ENCODE results near the gene DUSP22.
"Not testable (repeated sequence)": the region's sequence is repeated elsewhere in the genome, so short reads cannot be mapped to it uniquely, and the experiment has no call there.

The DUSP22 gene, protein sequence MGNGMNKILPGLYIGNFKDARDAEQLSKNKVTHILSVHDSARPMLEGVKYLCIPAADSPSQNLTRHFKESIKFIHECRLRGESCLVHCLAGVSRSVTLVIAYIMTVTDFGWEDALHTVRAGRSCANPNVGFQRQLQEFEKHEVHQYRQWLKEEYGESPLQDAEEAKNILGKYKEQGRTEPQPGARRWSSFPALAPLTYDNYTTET

DNA sequence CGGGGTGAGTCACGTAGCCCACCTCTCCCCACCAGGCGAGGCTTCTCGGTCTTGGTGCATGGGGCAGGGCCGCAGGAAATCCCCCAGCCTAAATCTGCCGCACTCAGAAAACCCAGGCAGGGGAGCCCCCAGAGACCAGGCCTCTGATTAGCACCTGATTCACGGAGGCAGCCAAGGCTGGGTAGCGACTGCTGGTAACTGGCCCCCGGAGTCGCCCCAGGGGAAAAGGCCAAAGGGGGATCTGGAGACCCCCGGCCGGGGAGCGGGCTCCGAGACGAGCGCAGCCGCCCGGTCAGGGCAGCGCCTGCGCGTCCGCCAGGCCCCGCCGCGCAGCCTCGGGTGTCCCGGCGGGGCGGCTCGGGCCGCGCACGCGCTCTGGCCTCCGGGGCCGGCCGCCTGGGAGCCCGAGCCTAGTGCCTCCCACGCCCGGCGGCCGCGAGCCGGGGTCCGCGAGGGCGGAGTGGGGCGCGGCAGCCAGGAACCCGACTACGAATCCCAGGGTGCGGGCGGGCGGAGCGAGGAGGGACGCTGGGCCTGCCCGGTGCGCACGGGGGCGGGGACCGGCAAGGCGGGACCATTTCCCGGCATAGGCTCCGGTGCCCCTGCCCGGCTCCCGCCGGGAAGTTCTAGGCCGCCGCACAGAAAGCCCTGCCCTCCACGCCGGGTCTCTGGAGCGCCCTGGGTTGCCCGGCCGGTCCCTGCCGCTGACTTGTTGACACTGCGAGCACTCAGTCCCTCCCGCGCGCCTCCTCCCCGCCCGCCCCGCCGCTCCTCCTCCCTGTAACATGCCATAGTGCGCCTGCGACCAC lies at the start of gene DUSP22:
DUSP22 (plus strand) TSS at position 791 of the 809 bp plus-strand sequence. CDS start 53 bp downstream, outside the sequence.
- peak; percentile 57 to 58 for DNase-seq (ENCODE audit: low read depth in 2 of 2, low spot score in 1 of 2)

DNA sequence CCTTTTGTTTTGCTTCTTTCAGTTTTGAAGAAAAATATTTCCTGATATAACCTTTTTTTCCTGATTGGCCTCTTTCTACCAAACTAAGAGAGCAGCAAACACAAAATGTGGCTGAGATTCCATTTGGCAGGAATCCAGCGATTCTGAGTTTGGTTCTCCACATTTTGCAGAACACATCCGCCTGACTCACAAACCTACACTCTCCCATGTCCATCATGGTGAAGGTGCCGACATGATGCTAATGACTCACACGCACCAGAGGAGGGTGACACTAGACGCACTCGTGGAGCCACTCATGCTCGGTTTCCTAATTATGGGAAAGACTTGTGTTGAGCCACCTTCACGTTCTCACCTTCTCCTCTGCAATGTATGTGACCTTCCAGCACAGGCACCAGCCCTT lies 45.9 kb upstream of the DUSP22 start:
- DNase-seq (ENCODE audit: low read depth in 2 of 2, low spot score in 1 of 2) = no peak

DNA sequence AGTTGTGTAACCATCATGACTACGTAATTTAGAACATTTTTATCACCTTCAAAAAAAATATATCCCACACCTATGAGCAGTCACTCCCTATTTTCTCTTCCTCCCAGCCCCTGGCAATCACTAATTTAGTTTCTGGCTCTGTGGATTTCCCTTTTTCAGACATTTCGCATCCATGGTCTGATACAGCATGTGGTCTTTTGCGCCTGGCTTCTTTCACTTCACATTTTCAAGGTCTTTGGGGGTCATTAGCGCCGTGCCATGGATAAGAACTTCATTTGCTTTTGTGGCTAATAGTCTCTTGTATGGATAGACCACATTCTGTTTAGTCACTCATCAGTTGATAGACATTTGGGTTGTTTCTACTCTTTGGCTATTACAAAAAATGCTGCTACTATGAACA lies 44.9 kb upstream of the DUSP22 start:
- no peak for DNase-seq (ENCODE audit: low read depth in 2 of 2, low spot score in 1 of 2)

DNA sequence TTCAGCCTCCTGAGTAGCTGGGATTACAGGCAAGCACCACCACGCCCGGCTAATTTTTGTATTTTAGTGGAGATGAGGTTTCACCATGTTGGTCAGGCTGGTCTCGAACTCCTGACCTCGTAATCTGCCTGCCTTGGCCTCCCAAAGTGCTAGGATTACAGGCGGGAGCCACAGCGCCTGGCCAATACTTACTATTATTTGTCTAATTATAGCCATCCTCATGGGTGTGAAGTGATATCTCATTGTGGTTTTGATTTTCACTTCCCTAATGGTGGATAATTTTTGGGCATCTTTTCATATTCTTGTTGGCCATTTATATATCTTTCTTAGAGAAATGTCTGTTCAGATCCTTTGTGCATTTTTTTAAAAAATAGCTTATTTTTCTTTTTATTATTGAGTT lies 44.2 kb upstream of the DUSP22 start:
- not testable (repeated sequence) for DNase-seq (ENCODE audit: low read depth in 2 of 2, low spot score in 1 of 2)

DNA sequence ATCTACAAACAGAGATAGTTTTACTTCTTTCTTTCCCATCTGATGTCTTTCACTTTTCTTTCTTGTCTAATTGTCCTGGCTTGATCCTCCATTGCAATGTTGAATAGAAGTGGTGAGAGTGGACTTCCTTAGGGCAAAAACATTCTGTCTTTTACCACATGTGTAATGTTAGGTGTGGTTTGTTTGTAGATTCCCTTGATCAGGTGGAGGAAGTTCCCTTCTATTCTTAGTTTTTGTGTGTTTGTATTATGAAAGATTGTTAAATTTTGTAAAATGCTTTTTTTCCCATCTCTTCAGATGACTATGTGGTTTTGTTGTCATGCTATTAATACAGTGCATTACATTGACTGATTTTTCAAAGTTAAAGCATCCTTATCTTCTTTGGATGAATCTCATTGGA lies 41.6 kb upstream of the DUSP22 start:
- DNase-seq (ENCODE audit: low read depth in 2 of 2, low spot score in 1 of 2) = no peak

DNA sequence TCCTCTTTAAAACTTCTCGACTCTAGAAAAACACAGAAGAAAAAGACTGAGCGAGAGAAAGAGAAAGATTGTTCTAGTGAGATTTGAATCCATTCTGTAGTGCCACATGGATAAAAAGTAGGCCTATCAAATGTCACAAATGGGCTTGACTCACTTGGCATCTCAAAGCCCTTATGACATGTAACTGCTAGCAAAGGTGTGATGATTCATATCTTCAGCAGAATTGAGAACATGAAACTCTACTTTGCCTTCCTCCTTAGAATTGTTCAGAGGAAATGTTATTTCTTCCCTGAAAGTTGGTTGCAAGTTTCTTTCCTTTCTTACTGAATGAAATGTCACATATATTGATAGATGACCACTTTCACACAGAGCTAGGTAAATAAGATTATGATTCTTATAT lies 40.4 kb upstream of the DUSP22 start:
- DNase-seq (ENCODE audit: low read depth in 2 of 2, low spot score in 1 of 2) = no peak

DNA sequence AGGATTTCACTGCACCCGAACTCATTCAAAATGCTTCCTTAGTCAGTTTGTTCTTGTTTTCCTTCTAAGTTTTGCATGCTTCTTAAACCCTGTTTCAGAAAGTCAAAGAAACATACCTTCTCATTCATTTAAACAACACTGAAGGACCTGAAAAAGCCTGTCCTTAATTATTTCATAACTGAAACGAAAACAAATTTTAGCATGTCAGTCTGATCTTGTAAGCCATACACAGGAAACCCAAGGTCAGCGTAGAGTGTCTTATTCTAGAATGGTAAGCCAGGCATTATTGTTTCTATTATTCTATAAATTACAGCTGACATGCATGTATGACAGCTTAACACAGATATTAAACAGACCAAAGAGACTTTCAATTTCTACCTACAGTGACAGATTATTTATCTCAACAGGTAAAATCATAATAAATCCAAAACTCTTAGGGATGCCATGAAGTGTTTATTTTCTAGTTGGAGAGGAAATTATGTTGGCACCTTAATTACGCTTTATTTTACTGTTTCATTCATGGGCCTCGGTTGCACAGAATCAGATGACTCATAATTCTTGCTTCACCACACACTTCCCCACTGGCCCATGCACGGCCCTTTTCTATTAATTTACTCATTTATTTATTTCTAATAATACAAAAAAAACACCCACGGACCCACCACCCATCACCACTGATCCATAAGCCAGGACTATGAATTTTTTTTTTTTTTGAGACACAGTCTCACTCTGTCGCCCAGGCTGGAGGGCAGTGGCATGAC lies 39.3 kb upstream of the DUSP22 start:
- no peak for DNase-seq (ENCODE audit: low read depth in 2 of 2, low spot score in 1 of 2)

DNA sequence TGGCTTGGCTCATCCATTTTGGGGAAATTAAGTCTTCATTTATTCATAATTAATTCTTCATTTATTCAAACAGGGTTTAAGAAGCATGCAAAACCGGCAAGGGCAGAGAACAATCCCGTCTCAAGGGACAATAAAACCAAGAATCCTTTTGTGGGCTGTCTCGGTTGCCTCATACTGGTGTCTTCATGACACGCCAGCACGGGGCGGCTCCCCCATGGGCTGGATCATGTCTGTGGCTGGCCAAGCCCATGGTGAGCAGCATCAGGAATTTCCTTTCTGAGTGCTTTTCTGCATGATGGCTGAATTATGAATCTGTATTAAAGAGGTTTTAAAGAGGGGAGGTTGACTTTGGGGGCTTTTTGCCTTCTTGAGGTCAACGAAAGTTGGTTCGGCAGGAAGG lies 38.3 kb upstream of the DUSP22 start:
- DNase-seq (ENCODE audit: low read depth in 2 of 2, low spot score in 1 of 2) = no peak

DNA sequence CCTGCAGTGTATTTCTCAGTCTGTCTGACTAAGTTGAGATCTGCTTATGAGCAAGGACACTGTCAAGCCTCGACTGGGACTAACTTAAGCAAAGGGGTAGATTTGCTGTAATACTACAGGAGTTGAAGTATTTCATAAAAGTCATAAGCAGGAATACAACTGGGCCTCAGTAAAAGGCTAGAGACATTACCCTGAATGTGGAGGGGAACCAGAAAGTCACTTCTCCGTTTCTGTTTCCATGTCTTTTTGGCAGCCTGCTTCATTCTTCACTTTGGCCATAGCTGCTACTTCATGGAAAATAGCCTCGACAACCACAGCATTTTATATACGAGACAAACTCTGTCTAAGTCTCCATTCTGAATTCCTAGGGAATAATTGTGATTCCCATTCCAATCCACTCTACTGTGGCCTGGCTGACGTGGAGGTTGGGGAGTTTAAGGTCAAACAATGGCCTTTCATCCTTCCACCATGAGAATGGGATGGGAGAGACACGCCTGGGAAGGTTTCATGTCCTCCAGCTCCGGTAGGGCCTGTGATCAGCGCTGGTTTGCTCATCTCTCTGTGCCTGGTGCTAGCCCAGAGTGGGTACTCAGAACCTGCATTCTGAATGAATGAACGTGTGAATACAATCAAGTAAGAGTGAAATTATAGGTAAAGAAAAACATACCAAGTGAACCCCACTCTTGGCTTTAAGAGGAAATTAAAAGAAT lies 37.1 kb upstream of the DUSP22 start:
- no peak for DNase-seq (ENCODE audit: low read depth in 2 of 2, low spot score in 1 of 2)

DNA sequence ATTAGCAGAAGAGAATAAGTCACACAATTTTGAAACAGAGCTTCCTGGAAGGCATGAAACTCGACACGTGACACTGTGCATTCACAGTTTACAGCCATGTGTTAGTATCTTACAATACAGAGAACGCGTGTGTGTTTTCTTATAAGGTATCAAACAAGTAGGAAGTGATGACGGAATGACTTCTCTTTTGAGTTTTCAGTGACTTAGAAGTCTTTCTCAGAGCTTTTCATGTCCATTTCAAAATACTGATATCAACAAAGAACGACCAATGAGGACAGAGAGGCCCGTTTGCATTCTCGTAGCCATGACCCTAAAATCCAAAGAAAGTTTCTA lies 36.6 kb upstream of the DUSP22 start:
- no peak for DNase-seq (ENCODE audit: low read depth in 2 of 2, low spot score in 1 of 2)

DNA sequence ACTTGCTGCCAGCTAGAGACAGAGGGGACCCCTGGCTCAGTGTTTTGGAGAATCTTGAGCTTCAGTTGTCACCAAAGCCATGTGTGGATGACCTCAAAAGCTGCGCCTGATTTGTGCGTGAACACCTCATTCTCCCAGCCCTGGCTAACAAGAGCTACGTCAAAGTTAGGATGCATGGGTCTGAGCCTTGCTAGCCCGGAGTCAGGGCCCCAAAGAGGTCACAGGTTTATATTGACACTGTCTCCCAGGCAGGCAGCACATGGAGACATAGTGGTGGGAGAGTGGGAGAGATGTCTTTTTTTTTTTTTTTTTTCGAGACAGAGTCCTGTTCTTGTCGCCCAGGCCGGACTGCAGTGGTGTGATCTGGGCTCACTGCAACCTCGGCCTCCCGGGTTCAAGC lies 36.1 kb upstream of the DUSP22 start:
- no peak for DNase-seq (ENCODE audit: low read depth in 2 of 2, low spot score in 1 of 2)

DNA sequence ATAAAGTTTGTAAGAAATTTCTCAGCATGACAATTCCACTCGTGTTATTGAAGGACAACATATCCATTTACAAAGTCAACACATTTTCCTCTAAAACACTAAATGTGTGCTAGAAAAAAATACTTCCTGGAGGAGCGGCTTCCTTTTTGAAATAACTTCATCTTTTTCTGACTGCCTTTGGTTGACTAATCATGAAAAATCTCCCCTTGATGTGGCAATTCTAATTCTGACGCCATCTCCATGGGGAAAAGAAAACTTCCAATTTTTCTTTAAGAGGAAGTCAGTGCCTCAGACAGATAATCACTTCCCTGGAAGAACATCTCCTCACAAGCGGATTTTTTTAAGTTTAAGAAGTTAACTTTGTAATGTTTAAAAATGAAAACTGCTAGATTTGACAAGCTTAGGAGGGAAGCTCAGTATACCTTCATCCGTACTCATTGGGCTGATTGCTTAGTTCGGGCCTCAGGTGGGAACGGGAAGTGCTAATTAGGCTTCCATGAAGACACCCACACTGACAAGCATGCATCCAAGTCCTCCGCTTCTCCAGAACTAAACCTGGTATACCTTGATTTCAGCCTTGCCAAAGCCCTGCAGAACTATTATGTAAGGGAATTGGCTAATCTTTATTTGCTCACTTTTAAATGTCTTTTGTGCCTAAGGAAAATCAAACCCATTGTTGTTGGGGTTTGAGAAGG lies 35.1 kb upstream of the DUSP22 start:
- DNase-seq (ENCODE audit: low read depth in 2 of 2, low spot score in 1 of 2) = no peak

DNA sequence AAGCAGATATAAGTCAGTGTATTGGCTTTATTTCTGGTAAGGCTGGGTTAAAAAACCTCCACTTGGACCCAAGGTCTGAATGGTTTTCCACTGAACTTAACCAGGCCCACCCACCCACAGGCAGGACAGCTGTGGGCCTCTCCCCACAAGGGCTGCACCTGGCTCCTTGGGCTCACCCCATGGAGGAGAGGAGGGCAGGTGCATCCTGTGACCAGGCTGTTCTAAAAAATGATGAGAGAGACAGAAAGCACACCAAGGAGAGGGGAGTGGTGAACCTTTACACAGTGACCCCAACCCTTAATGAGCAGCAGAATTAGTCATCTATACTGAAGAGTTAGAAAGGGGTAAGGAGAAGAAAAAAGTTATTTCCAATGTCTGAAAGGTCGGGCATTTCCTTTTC lies 34.5 kb upstream of the DUSP22 start:
- DNase-seq (ENCODE audit: low read depth in 2 of 2, low spot score in 1 of 2) = no peak

DNA sequence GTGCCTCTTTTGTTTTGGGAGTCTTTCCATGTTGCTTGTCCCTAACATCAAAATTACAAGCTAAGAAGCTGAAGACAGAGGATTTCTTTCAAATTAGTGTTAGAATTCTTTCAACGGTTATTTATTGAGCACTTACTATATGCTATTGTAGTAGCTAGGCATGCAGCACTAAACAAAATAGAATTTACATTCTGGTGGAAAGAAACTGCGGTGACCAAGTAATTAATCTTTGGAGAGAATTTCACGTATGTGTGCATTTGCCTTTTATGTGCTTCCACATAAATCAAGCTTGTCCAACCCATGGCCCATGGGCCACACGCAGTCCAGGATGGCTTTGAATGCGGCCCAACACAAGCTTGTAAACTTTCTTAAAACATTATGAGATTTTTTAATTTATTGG lies 33.0 kb upstream of the DUSP22 start:
- DNase-seq (ENCODE audit: low read depth in 2 of 2, low spot score in 1 of 2) = no peak

DNA sequence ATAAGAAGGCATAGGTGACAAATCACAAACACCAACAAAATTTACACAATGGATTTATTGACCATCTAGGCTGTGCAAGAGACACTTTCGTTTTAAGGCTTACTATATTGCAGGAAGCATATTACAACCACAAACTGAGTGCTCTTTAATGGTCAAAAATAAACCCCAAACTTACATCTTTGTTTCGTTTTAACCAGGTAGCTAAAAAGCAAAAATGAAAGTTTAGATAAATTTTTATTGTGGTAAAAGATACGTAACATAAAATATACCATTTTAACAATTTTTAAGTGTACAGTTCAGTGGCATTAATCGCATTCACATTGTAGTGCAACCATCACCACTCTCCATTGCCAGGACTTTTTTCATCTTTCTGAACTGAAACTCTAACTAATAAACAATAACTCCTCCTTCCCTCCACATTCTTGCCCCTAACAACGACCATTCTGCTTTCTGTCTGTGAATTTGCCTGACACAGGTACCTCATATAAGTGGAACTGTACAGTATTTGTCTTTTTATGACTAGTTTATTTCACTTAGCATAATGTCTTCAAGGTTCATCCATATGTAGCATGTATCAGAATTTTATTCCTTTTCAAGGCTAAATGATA lies 32.3 kb upstream of the DUSP22 start:
- no peak for DNase-seq (ENCODE audit: low read depth in 2 of 2, low spot score in 1 of 2)

DNA sequence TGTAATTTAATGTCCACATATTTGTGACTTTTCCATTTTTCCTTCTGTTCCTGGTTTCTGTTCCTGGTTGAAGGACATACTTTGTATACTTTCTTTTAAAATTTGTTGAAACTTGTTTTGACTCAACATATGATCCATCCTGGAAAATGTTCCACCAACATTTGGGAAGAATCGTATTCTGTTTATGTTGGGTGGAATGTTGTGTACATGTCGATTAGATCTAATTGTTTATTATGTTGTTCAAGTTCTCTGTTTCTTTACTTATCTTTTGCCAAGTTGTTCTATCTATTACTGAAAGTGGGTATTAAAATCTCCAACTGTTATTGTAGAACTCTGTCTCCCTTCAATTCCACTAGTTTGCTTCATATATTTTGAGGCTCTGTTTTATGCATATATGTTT lies 27.7 kb upstream of the DUSP22 start:
- DNase-seq (ENCODE audit: low read depth in 2 of 2, low spot score in 1 of 2) = no peak

DNA sequence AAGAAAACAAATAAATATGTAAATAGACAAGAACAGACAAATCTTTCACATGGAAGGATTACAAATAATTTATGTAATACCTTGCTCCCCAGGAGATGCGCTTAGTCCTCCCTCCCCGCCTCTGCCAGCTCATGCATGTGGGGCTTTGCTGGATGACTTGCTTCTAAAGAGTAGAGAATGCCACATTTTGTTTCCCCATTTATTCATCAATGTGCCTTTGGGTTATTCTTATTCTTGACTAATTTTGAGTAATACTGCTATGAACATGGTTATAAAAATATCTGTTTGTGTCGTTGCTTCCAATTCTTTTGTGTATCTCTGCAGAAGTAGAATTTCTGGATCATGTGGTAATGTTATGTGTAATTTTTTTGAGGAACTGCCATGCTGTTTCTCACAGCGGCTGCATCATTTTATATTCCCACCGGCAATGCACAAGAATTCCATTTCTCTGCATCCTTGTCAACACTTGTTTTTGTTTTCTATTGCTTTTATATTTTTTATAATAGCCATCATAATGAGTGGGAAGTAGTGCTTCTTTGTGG lies 23.8 kb upstream of the DUSP22 start:
- DNase-seq (ENCODE audit: low read depth in 2 of 2, low spot score in 1 of 2) = no peak

DNA sequence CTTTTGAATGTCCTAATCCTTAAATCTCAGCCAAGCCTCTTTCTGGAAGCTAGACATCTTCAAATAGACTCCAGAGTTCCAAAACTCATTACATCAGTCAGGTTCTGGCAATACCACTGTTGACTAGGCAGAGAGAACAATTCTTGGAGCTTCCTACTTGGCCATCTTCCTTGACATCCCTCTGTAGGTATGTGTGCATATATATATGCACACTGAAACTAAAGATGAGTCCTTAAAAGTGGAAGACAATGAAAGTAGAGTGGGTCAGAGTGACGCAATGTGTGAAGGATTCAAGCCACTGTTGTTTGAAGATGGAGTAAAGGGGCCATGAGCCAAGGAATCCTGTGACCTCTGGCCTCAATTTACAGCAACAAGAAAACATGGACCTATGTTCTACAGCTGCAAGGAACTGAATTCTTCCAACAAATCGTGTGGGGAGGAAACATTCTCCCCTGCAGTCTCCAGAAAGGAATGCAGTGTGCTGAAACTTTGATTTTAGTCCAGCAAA lies 18.7 kb upstream of the DUSP22 start:
- DNase-seq (ENCODE audit: low read depth in 2 of 2, low spot score in 1 of 2) = no peak

DNA sequence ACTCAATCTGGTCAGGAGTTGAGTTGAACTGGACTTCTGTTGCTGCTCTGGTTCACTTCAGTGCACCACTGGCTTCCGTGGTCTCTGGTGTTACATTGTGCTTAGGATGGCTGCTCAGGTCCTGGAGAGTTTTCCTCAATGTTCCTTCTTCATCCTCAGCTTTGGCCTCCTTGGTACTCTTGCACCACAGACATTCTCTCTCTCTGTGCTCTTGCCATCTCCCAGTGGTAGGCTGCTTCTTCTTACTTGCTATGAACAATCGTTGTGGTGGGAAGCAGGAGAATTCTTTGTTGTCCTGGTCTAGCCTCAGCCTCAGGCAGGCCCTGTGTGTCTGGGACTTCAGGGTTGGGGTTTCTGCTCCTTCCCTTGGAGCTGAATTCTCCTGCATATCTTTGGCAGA lies 14.5 kb upstream of the DUSP22 start:
- no peak for DNase-seq (ENCODE audit: low read depth in 2 of 2, low spot score in 1 of 2)

DNA sequence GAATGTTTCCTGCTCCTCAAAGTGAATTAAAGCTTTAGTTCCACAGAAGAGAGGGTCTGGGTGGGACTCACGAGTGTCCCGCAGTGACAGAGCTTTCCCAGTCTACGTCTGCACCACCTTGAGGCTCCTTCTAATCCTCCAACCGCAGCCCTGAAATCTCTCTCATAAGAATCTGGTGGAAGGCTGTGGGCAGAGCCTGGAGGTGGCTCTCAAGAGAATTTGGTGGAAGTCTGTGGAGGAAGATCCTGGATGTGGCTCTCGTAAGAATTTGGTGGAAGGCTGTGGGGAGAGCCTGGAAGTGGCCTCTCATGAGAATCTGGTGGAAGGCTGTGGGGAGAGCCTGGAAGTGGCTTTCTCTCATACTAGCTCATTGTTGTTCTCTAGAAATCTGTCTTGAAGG lies 13.8 kb upstream of the DUSP22 start:
- no peak for DNase-seq (ENCODE audit: low read depth in 2 of 2, low spot score in 1 of 2)

Measured in stimulated activated CD8-positive, alpha-beta memory T cell treated with anti-CD3 and anti-CD28 coated beads, Interleukin-4, amount 100 ng/mL, for 1 hour (primary cell).